Ovary (tissue), 3 donors: ENCODE results near the gene KDM6A.

Experiments used
- CTCF ChIP-seq, 3 donors: fragments of 450-650 bp in 2 of 3; fragments of 200-600 bp in 1 of 3; IDR thresholded peaks; one replicate each; pipeline versions ENCODE4 v1.5.1 to v1.8.0; 2016 to 2022; ENCODE audit warnings: antibody characterized with exemption in 3 of 3, mild to moderate bottlenecking in 1 of 3
- EP300 ChIP-seq: sonication (generic); formaldehyde crosslinking; IDR thresholded peaks from one replicate; pipeline ENCODE4 v1.6.1; 2017; ENCODE audit warnings: antibody characterized with exemption
- POLR2A ChIP-seq: fragments of 450-650 bp; IDR thresholded peaks from one replicate; pipeline ENCODE4 v1.6.1; 2017; ENCODE audit warnings: antibody characterized with exemption, mild to moderate bottlenecking, moderate library complexity
- donor health status: DM: no; HTN: no; CAD: no.

DNA sequence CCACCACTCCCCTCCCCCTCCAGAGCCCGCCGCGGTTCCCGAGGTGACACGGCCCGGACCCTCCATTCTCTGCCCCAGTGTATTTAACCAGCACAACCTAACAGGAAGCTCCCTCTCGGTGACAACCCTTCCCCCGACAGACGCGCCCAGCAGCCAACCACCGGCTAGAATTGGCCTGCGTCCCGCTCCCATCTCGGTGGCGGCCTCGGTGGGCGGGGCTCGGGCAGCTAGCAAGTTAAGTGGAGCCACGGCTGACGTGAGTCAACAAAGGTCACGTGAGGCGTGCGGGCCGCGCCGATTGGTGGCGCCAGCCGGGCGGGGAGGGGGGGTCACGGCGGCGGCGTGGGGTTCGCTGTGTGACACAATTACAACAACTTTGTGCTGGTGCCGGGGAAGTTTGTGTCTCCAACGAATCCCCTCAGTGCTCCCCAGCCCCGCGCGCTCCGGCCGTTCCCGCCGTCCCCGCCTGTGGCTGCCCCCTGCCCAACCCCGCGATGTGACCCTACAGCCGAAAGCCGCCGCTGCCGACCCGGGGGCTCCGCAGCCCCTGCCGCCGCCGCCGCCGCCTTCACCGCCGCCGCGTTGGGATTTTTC lies at the start of gene KDM6A:
- peak; percentile 78 for TF ChIP-seq POLR2A
- no peak for TF ChIP-seq CTCF (IDR thresholded peaks at IDR 0.05)
- no peak for TF ChIP-seq EP300
